DMS153 (cell line): ENCODE measurements around the gene RPS19.
"Not testable (repeated sequence)": the region's sequence is repeated elsewhere in the genome, so short reads cannot be mapped to it uniquely, and the experiment has no call there.

Experiments
- DNase-seq: peaks from one replicate; lab custom pipeline; 2025; lab: John Stamatoyannopoulos, UW

RPS19 gene

GRCh38 chr19:41901707-41902360 is 41.8 kb downstream of the RPS19 start:
- no peak for DNase-seq

- no peak for DNase-seq
Measured at GRCh38 chr19:41902594-41902993, 42.5 kb downstream of the RPS19 start.

- DNase-seq, result no peak
Measured at GRCh38 chr19:41903193-41903953, 43.3 kb downstream of the RPS19 start.

DNA sequence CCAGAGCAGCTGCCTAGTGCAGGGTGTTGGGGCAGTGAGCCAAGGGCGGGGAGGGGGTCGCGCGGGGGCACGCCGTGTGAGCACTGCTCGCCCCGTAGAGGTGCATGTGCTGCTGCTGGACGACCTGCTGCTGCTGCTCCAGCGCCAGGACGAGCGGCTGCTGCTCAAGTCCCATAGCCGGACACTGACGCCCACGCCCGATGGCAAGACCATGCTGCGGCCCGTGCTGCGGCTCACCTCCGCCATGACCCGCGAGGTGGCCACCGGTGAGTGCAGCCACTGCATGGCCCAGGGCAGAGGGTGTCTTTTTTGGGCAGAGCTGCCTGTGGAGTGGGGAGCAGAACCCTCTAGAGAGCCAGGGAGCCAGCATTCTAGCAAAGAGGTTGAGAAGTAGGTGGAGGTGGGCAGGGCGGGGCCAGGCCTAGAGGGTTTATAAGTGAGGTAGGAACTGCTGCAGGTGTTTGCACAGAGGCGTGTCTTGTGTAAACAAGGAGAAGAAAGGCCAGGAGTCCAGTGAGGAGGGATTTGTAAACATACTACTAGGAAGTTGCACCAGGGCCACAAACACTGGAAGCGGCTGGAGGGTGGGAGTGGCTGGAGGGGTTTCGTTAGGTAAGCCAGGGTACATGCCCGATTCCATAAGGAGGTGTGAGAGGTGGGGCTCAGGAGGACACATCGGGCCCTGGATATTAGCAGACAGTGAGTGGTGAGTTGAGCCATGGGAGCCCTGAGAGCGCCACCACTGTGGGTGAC is 44.2 kb downstream of the RPS19 start:
- peak; percentile 95 for DNase-seq

GRCh38 chr19:41905273-41906002 is 45.4 kb downstream of the RPS19 start:
- no peak for DNase-seq

- no peak for DNase-seq
Measured at GRCh38 chr19:41906271-41906670, 46.2 kb downstream of the RPS19 start.

GRCh38 chr19:41906916-41907680 is 47.0 kb downstream of the RPS19 start:
- DNase-seq, result no peak

GRCh38 chr19:41907994-41908615 is 48.0 kb downstream of the RPS19 start:
- no peak for DNase-seq

GRCh38 chr19:41908724-41909464 is 48.8 kb downstream of the RPS19 start:
- DNase-seq, result no peak

DNA sequence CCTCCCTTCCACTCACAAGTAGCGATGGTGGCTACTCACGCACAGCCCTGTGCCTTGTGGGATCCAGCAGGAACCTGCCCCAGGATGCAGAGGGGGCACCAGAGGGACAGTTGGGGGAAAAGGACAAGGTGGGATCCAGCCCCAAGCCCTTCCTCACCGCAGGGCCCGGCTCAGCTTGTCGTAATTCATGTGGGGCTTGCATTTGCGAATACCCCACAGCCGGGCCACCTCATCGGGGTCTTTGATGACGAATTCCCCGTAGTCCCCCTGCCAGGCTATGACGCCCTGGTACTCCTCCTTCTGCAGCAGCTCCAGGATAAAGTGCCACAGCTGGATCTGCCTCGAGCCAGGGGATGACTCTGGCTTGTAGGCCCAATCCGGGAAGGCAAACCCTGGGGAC is 49.7 kb downstream of the RPS19 start:
- DNase-seq, result no peak

DNA sequence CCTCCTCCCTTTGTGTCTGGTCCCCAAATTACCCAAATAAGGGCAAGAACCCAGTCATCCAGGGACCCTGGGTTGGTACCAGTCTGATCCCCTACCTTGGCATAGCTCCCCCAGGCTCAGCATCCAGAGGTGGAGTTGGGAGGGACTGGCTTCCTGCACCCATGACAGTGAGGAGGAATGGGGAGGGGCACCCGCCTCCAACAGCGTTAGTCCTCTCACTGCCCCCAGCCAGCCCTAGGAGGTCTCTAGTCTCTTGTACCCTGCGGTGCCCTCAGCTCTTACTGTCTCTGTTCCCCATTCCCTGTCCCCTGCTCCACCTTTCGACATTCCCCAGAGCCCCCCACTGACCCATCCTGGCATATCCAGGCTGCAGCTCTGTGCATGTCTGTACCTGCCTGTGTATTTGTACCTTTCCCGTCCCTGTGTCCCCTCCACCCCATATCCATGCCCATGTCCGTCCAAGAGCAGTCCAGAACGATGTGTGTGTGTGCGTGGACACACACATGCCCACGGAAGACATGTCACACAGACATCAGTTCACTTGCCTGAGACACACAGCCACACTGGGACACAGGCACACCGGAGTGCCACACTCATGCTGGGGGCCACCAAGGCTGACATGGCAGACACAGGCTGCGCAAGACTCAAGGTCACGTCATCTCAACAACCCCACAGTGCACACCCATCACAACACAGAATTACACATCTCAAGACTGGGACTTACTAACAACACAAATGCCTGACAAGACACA is 50.4 kb downstream of the RPS19 start:
- no peak for DNase-seq

DNA sequence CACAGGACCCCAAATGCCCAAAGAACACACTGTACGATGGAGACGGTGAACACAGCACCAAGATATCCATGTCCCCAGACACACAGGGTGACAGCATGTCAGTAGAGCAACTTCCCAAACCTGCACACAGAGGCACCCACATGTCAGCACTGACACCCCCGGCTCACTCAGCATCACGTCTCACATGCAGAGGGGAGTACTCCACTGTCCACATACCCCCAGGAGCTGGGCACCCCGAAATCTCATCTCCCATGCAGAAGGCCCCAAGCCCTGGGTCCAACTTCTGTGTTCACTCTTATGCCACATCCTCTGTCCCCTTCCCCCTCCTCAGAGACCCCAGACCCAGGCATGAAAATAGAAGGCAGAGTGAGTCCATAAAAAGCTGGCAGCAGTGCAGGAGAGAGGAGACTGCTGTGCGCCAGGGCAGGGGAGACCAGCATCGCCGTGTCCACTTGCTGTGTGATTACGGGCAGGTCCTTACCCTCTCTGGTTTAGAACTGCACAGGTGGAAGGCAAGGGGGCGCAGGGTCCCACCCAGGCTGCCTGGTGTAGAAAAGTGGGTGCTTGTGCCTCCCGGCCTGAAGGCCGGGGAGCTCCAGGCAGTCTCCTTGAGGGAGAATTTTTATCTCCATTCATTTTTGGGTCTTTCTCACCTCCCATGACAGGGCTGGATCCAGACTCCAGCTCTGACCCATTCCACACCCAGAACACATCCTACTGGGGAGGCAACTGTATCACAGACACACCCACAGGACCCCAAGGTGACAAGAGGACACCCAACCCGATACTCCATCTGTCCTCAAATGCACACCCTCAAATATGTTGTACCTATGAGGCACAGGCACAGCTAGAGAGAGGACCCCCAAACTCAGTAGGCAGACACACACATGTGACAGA is 51.2 kb downstream of the RPS19 start:
- DNase-seq, result no peak

DNA sequence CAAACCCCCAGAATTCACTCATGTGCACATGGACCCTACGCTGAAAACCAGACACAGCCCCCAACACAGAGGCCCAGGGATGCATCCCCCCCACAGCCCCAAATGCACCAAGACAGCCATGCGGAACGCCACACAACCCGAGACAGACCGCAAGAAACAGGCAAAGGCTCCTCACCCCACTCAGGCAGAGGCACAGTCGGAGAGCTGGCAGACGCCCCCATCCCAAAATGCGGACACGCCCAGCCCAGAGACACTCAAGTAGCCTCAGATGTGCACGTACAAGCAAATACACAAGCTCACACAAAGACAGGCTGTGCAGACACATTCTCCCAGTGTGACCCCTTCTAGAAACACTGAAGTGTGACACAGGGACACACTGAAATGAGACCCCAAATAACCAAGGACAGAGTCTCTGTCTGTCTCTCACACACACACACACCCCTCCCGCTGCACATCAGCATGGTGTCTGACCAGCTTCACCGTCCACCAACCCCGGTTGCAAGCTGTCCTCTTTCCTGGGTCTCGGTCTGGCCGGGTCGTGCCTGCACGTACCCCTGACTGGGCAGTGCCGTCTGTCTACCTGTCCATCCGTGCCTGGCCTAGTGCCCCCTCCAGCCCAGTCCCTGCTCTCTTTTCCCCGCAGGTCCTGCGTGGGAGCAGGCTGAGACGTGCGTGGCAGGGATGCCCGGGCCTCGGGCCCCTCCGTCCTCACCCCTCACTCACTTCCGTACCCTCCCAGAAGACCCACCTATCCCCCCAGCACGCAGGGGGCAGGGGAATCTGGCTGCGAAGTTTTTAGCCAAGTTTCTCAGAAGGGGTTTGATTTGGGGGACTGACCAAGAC is 52.1 kb downstream of the RPS19 start:
- DNase-seq, result no peak

GRCh38 chr19:41912899-41913537 is 53.0 kb downstream of the RPS19 start:
- no peak for DNase-seq

DNA sequence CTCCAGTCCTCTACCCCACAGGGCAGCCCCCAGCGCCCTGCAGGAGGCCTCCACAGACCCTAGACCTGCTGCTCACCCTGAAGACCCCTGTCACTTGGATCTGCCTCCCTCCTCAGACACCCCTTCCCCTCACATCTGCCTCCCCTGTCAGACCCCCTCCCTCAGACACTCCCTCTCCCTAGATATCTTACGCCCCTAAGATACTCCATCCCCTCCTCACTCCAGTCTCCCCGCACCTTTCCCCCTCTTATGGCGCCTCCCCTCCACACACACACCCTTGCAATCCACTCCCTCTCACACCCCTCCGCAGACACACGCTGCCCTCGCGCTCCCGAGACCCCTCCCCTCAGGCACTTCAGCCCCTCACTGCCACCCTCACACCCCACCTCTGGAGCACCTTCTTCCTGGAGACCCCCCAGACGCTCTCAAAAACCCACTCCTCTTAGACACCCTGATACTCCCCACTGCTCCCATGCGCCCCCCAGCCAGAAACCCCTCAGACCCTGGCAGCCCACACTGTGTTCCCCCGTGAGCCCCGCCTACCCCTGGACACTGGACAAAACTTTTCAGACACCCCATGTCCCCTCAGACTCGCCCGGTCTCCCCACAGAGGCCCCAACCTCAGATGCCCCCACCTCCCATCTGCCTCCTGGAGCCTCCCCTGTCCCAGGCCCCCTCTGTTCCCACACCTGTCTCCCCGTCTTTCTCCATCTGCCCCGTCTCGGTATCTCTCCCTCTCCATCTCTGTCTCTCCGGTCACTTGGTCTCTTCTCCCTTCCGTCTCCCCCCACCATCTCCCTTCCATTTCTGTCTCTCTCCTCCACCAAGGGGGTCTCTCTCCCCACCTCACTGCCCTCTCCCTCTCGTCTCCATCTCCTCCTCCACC is 53.7 kb downstream of the RPS19 start:
- DNase-seq, result no peak

DNA sequence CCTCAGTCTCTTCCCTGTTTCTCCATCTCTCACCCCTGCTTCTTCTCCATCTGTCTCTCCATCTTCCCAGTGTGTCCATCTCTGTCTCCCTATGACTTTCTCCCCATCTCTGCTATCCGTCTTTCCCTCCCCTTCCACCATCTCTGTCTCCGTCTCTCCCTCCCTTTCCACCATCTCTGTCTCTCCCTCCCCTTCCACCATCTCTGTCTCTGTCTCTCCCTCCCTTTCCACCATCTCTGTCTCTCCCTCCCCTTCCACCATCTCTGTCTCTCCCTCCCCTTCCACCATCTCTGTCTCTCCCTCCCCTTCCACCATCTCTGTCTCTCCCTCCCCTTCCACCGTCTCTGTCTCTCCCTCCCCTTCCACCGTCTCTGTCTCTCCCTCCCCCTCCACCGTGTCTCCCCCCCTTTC is 54.4 kb downstream of the RPS19 start:
- not testable (repeated sequence) for DNase-seq
